HepG2 (cell line): ENCODE results near the gene SLC38A3. TPM values are rescaled to one million over a fixed set of nuclear protein-coding genes. Genes with fewer than 3 reads are reported as not detected.

Experiments used
- GLI4 ChIP-seq: sonication (generic); formaldehyde crosslinking; IDR thresholded peaks from 2 replicates; pipeline ENCODE4 v1.5.1; 2020; ENCODE audit warnings: missing genetic modification reagents, mild to moderate bottlenecking, moderate library complexity, borderline replicate concordance
- HMGXB4 ChIP-seq, 2 experiments: sonication (generic) in 1 of 2; formaldehyde crosslinking in 1 of 2; IDR thresholded peaks; 2 replicates each; pipeline versions ENCODE4 v1.4.0 to v1.6.1; 2018 to 2020; ENCODE audit warnings: missing genetic modification reagents in 2 of 2, borderline replicate concordance in 1 of 2, low read depth in 1 of 2, mild to moderate bottlenecking in 1 of 2, missing biosample characterization in 1 of 2
- JUN ChIP-seq: sonication (generic); formaldehyde crosslinking; IDR thresholded peaks from 2 replicates; pipeline ENCODE4 v1.4.0; 2020; ENCODE audit warnings: mild to moderate bottlenecking, missing genetic modification reagents
- NCOR1 ChIP-seq: fragments of 200-600 bp; sonication (generic); IDR thresholded peaks from 2 replicates; pipeline ENCODE4 v1.7.0; 2017; ENCODE audit warnings: antibody characterized with exemption, low read length, borderline replicate concordance
- PAF1 ChIP-seq: IDR thresholded peaks from 2 replicates; pipeline ENCODE4 v1.6.1; 2016; ENCODE audit warnings: missing genetic modification reagents, missing compliant biosample characterization
- SNAI1 ChIP-seq: sonication (generic); formaldehyde crosslinking; IDR thresholded peaks from 2 replicates; pipeline ENCODE4 v1.5.0; 2020; ENCODE audit warnings: mild to moderate bottlenecking, missing genetic modification reagents, borderline replicate concordance
- UBTF ChIP-seq: sonication (generic); formaldehyde crosslinking; IDR thresholded peaks from 2 replicates; pipeline ENCODE4 v1.4.0; 2020; ENCODE audit warnings: mild to moderate bottlenecking, missing genetic modification reagents
- ZBTB25 ChIP-seq: IDR thresholded peaks from 2 replicates; pipeline ENCODE4 v1.6.1; 2018; ENCODE audit warnings: missing genetic modification reagents
- ZBTB3 ChIP-seq: sonication (generic); formaldehyde crosslinking; IDR thresholded peaks from 2 replicates; pipeline ENCODE4 v1.4.0; 2020; ENCODE audit warnings: low read depth, mild to moderate bottlenecking, moderate library complexity, missing genetic modification reagents, borderline replicate concordance
- ZBTB34 ChIP-seq: sonication (generic); formaldehyde crosslinking; IDR thresholded peaks from 2 replicates; pipeline ENCODE4 v1.8.0; 2022; ENCODE audit warnings: mild to moderate bottlenecking, missing genetic modification reagents
- ZBTB42 ChIP-seq: sonication (generic); formaldehyde crosslinking; IDR thresholded peaks from 2 replicates; pipeline ENCODE4 v1.5.0; 2020; ENCODE audit warnings: mild to moderate bottlenecking, missing genetic modification reagents
- ZNF160 ChIP-seq: sonication (generic); formaldehyde crosslinking; IDR thresholded peaks from 2 replicates; pipeline ENCODE4 v1.8.0; 2022; ENCODE audit warnings: mild to moderate bottlenecking, inconsistent platforms, missing genetic modification reagents
- ZNF17 ChIP-seq: sonication (generic); formaldehyde crosslinking; IDR thresholded peaks from 2 replicates; pipeline ENCODE4 v1.5.0; 2020; ENCODE audit warnings: mild to moderate bottlenecking, missing genetic modification reagents
- ZNF280D ChIP-seq: sonication (generic); formaldehyde crosslinking; IDR thresholded peaks from 2 replicates; pipeline ENCODE4 v1.5.1; 2020; ENCODE audit warnings: mild to moderate bottlenecking, missing genetic modification reagents
- ZNF343 ChIP-seq: sonication (generic); formaldehyde crosslinking; IDR thresholded peaks from 2 replicates; pipeline ENCODE4 v1.4.0; 2020; ENCODE audit warnings: mild to moderate bottlenecking, missing genetic modification reagents
- ZNF468 ChIP-seq: sonication (generic); formaldehyde crosslinking; IDR thresholded peaks from 2 replicates; pipeline ENCODE4 v1.8.0; 2022; ENCODE audit warnings: mild to moderate bottlenecking, moderate library complexity, missing genetic modification reagents
- ZNF569 ChIP-seq: sonication (generic); formaldehyde crosslinking; IDR thresholded peaks from 2 replicates; pipeline ENCODE4 v1.5.0; 2020; ENCODE audit warnings: mild to moderate bottlenecking, missing genetic modification reagents, moderate library complexity, borderline replicate concordance
- ZNF580 ChIP-seq: IDR thresholded peaks from 2 replicates; pipeline ENCODE4 v1.6.1; 2016; ENCODE audit warnings: low read depth, borderline replicate concordance
- ZNF607 ChIP-seq: sonication (generic); formaldehyde crosslinking; IDR thresholded peaks from 2 replicates; pipeline ENCODE4 v1.5.1; 2020; ENCODE audit warnings: missing genetic modification reagents, mild to moderate bottlenecking, borderline replicate concordance
- ZNF780A ChIP-seq: sonication (generic); formaldehyde crosslinking; IDR thresholded peaks from 2 replicates; pipeline ENCODE4 v1.8.0; 2022; ENCODE audit warnings: mild to moderate bottlenecking, missing genetic modification reagents, moderate library complexity
- polyA plus RNA-seq, 8 experiments: library from polyadenylated mRNA; depleted of rRNA in 3 of 8; stranded (reverse) in 7 of 8; unstranded in 1 of 8; fragments of >200 nt; fragmentation: Illumina TruSeq in 4 of 8; extraction: Trizol in 4 of 8; gene quantifications; 2 replicates each; pipeline versions ENCODE4 v1.2.1 to v1.2.3, GENCODE V29; 2011 to 2016; ENCODE audit warnings: low read depth in 4 of 8, missing spikeins in 1 of 8, mixed read lengths in 1 of 8; ENCODE audit not compliant: insufficient read depth in 1 of 8
- total RNA-seq, 5 experiments: library from RNA; depleted of rRNA; stranded (reverse); fragments of >200 nt; fragmentation: Illumina TruSeq; extraction: Trizol; gene quantifications; 2 replicates each; pipeline ENCODE4 v1.2.3, GENCODE V29; 2016; ENCODE audit warnings: low read depth in 1 of 5

Gene SLC38A3
- total and polyA plus RNA-seq, 2 of the 13 experiments (the other 11 are each of a cell fraction or from before 2014, with no cell fraction given) = 29.8 to 164 TPM

GRCh38 chr3:50189274-50189673 lies 15.8 kb upstream of the SLC38A3 start (continued):
- TF ChIP-seq HMGXB4 (CRISPR knock-in tag; IDR thresholded peaks at IDR 0.05; ENCODE audit: borderline replicate concordance in 1 of 2, low read depth in 1 of 2) (peak; percentile 47 to 69; a peak in 3 of 4 replicates), NCOR1 (no peak), ZNF160 (CRISPR knock-in tag) (no peak), ZNF468 (CRISPR knock-in tag) (no peak), ZNF780A (CRISPR knock-in tag) (no peak), ZBTB3 (CRISPR knock-in tag) (no peak), ZNF343 (CRISPR knock-in tag) (no peak), GLI4 (no peak), PAF1 (no peak), ZBTB25 (CRISPR knock-in tag) (no peak), SNAI1 (CRISPR knock-in tag) (no peak), JUN (CRISPR knock-in tag) (no peak), UBTF (no peak), ZNF280D (no peak), ZNF607 (CRISPR knock-in tag) (no peak), ZBTB34 (CRISPR knock-in tag) (no peak), ZNF569 (CRISPR knock-in tag) (no peak), ZNF17 (CRISPR knock-in tag) (no peak), ZNF580 (CRISPR knock-in tag) (peak; percentile 46; the same call in 1 of the 2 replicates), ZBTB42 (CRISPR knock-in tag) (no peak)
